Measurements from ENCODE around the gene GPR84. TPM values are rescaled to one million over a fixed set of nuclear protein-coding genes. Genes with fewer than 3 reads are reported as not detected.

GPR84 gene
- total RNA-seq, 1 experiment from 2014 or later: not detected

DNA sequence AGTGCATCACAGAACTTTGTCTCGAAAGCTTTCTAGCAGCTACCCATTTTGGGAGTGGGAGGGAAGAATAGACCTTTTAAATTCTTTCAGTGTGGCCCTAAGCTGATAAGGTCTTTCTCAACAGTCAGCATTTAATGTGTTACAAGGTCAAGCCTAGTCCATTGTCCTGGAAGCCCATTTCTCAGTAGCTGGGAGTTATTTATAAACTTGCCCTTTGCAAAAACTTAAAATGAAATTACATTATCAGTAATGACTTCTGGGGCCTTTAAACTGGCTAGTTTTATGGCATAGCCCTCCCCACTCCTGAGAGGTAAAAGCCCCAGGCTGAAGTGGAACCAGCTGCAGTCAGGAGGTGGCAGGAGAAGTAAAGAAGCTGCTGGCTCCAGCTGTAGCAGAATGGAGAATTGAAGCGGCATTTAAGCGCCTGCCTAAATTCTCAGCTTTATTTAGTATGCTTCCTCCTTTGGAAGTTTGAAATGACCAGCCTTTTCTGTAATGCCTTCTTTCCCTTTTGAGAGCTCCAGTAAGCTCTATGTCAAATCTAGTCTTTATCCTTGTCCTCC lies 26.9 kb downstream of the GPR84 start:
- no peaks in the 10 kb centered on the region for H3K27me3 Mint-ChIP-seq (ENCODE audit: insufficient read depth, unreplicated experiment)
- peaks cover 31% of the 10 kb centered on the region for H3K4me1 Mint-ChIP-seq (ENCODE audit: low read depth, unreplicated experiment)
- TSS peak; percentile 18 for BruUV-seq (replicated peaks)
- peaks cover 9% of the 10 kb centered on the region; the same call in 1 of the 2 replicates for H3K9me3 ChIP-seq
- H3K36me3 Mint-ChIP-seq (ENCODE audit: insufficient read depth, unreplicated experiment): peaks cover 42% of the 10 kb centered on the region
- H3K9me3 Mint-ChIP-seq (ENCODE audit: unreplicated experiment): no peaks in the 10 kb centered on the region
- ChIA-PET CTCF (interaction anchor here (0.5 to 3.0 kb wide), 21 partner anchors 12 to 777 kb away, joined by 3 to 41 read pairs (median 4); partner anchors contain the start of genes CBX5, COPZ1, HNRNPA1 and HOXC10), POLR2A (interaction anchor here (1.1 to 2.5 kb wide), 3 partner anchors 12 to 57 kb away, joined by 5 to 15 read pairs (median 6); partner anchors contain the start of genes CBX5, COPZ1 and HNRNPA1)
- no peak overlapping the region for H3K27ac Mint-ChIP-seq (ENCODE audit: unreplicated experiment)
- peaks cover 38% of the 10 kb centered on the region for H3K4me1 ChIP-seq
- intact Hi-C loops (cut with micrococcal nuclease; ENCODE audit: unreplicated experiment): loop anchor here (1.0 to 5.0 kb wide), 4 partner anchors 22 to 58 kb away; partner anchors contain the start of gene NFE2
- no peaks in the 10 kb centered on the region for H3K27me3 ChIP-seq (replicated peaks; ENCODE audit: control insufficient read depth, insufficient read depth, low read length)
- no peak overlapping the region for H3K4me3 ChIP-seq (ENCODE audit: low read depth, low read length)
- TF ChIP-seq, protein P1, sequence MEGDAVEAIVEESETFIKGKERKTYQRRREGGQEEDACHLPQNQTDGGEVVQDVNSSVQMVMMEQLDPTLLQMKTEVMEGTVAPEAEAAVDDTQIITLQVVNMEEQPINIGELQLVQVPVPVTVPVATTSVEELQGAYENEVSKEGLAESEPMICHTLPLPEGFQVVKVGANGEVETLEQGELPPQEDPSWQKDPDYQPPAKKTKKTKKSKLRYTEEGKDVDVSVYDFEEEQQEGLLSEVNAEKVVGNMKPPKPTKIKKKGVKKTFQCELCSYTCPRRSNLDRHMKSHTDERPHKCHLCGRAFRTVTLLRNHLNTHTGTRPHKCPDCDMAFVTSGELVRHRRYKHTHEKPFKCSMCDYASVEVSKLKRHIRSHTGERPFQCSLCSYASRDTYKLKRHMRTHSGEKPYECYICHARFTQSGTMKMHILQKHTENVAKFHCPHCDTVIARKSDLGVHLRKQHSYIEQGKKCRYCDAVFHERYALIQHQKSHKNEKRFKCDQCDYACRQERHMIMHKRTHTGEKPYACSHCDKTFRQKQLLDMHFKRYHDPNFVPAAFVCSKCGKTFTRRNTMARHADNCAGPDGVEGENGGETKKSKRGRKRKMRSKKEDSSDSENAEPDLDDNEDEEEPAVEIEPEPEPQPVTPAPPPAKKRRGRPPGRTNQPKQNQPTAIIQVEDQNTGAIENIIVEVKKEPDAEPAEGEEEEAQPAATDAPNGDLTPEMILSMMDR (IDR thresholded peaks at IDR 0.05; ENCODE audit: insufficient read depth in 1 of 2, low read depth in 1 of 2, low read length in 1 of 2, severe bottlenecking in 1 of 2, unreplicated experiment in 1 of 2): peak in 1 of 2 experiments; percentile 6
- H3K36me3 ChIP-seq (ENCODE audit: control insufficient read depth, insufficient read depth, low read length): peaks cover 1% of the 10 kb centered on the region; the same call in 1 of the 2 replicates
- DNase-seq: peak in 1 of 2 experiments; percentile 55
- no peak overlapping the region for H3K4me3 Mint-ChIP-seq (ENCODE audit: unreplicated experiment)

DNA sequence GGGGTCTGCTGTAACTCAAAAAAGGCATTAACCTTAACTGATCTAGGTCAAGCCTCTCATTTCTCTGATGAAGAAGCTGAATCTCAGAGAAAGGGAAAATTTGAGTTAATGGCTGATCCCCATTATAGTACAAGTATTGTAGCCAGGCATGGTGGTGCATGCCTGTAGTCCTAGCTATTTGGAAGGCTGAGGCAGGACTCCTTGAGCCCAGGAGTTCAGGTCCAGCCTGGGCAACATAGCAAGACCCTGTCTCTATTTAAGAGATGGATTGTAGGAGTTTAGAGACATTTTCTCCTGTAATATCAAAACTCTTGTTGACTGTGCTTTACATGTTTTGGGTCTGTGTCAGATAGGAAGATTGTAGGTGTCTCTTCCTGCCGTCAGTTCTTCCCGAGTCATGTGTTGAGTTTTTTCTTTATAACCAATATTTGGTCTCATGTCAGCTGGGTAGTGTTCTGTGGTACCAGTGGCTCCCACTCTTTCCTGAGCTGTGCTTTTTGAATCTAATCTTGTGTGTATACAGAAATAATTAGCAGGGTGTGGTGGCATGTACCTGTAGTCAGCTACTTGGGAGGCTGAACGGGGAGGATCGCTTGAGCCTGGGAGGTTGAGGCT lies 30.8 kb downstream of the GPR84 start:
- no peak overlapping the region for H3K4me3 Mint-ChIP-seq (ENCODE audit: unreplicated experiment)
- Histone ChIP-seq H3K4me1 (peaks cover 38% of the 10 kb centered on the region), H3K9me3 (no peaks in the 10 kb centered on the region), H3K27me3 (replicated peaks; ENCODE audit: control insufficient read depth, insufficient read depth, low read length) (no peaks in the 10 kb centered on the region), H3K36me3 (ENCODE audit: control insufficient read depth, insufficient read depth, low read length) (no peaks in the 10 kb centered on the region), H3K4me3 (ENCODE audit: low read depth, low read length) (no peak overlapping the region)
- intact Hi-C loops (cut with micrococcal nuclease; ENCODE audit: unreplicated experiment): no loop called here
- H3K27ac Mint-ChIP-seq (ENCODE audit: unreplicated experiment): no peak overlapping the region
- H3K9me3 Mint-ChIP-seq (ENCODE audit: unreplicated experiment): no peaks in the 10 kb centered on the region
- peaks cover 16% of the 10 kb centered on the region for H3K4me1 Mint-ChIP-seq (ENCODE audit: low read depth, unreplicated experiment)
- BruUV-seq (replicated peaks): no TSS peak
- POLR2A ChIA-PET: no interaction called here
- CTCF ChIA-PET: interaction anchor here (1.9 kb wide), 1 partner anchor 9 kb away, joined by 10 read pairs; the partner anchor contains the start of gene COPZ1
- TF ChIP-seq, protein P1 (IDR thresholded peaks at IDR 0.05; ENCODE audit: insufficient read depth in 1 of 2, low read depth in 1 of 2, low read length in 1 of 2, severe bottlenecking in 1 of 2, unreplicated experiment in 1 of 2): no peak
- no peaks in the 10 kb centered on the region for H3K27me3 Mint-ChIP-seq (ENCODE audit: insufficient read depth, unreplicated experiment)
- peaks cover 19% of the 10 kb centered on the region for H3K36me3 Mint-ChIP-seq (ENCODE audit: insufficient read depth, unreplicated experiment)
- DNase-seq: no peak

DNA sequence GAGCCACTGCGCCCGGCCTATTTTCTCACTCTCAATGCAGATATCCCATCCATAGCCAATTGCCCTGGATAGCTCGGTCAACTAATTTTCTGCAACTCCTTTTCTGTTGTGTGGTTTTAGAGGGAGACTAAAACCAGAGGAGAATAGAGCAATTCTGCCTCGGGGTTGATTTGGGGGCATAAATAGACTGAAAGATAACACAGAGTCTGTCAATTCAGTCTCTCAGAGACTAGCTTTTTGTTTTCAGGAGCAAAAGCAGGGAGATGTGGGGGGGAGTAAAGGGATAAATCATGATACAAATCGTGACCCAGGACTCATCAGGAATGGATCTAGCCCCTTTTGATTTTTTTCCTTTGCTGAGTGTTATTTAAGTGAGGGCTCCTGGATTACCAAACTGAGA lies 32.8 kb downstream of the GPR84 start:
- Mint-ChIP-seq H3K9me3 (ENCODE audit: unreplicated experiment) (no peaks in the 10 kb centered on the region), H3K4me3 (ENCODE audit: unreplicated experiment) (no peak overlapping the region), H3K4me1 (ENCODE audit: low read depth, unreplicated experiment) (peaks cover 16% of the 10 kb centered on the region), H3K27me3 (ENCODE audit: insufficient read depth, unreplicated experiment) (no peaks in the 10 kb centered on the region), H3K36me3 (ENCODE audit: insufficient read depth, unreplicated experiment) (peaks cover 19% of the 10 kb centered on the region), H3K27ac (ENCODE audit: unreplicated experiment) (no peak overlapping the region)
- Histone ChIP-seq H3K9me3 (no peaks in the 10 kb centered on the region), H3K36me3 (ENCODE audit: control insufficient read depth, insufficient read depth, low read length) (no peaks in the 10 kb centered on the region), H3K4me1 (peaks cover 27% of the 10 kb centered on the region), H3K27me3 (replicated peaks; ENCODE audit: control insufficient read depth, insufficient read depth, low read length) (no peaks in the 10 kb centered on the region), H3K4me3 (ENCODE audit: low read depth, low read length) (no peak overlapping the region)
- TF ChIP-seq, protein P1 (IDR thresholded peaks at IDR 0.05; ENCODE audit: insufficient read depth in 1 of 2, low read depth in 1 of 2, low read length in 1 of 2, severe bottlenecking in 1 of 2, unreplicated experiment in 1 of 2): no peak
- ChIA-PET CTCF (no interaction called here), POLR2A (no interaction called here)
- intact Hi-C loops (cut with micrococcal nuclease; ENCODE audit: unreplicated experiment): no loop called here
- DNase-seq: no peak
- no TSS peak for BruUV-seq (replicated peaks)
